ENCODE measurements around the gene ASAP3.
"Not testable (repeated sequence)": the region's sequence is repeated elsewhere in the genome, so short reads cannot be mapped to it uniquely, and the experiment has no call there.

Gene ASAP3

DNA sequence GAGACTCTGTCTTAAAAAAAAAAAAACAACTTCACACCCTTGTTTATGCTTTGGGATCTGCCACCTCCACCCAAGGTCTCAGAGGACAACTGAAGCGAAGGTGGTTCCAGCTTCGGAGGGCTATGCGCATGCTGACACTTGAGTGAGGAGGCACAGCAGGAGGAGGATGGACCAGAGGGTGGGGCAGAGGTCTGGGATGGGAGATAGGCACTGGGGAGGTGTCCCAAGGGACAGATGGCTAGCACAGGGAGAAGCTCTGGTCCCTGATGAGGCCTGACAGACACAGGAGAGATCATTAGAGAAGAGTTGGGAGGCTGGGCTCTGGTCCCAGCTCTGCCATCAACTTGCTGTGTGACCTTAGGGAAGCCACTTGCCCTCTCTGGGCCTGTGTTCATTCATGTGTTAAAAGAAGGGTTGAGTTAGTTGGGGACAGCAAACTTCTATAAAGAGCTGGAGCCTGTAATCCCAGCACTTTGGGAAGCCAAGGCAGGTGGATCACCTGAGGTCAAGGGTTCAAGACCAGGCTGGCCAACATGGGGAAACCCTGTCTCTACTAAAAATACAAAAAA lies 30.2 kb upstream of the ASAP3 start:
- DNase-seq, result no peak

- DNase-seq, result no peak
Observed at GRCh38 chr1:23509896-23510295, 25.9 kb upstream of the ASAP3 start.

GRCh38 chr1:23506376-23507107 lies 22.6 kb upstream of the ASAP3 start:
- no peak for DNase-seq

DNA sequence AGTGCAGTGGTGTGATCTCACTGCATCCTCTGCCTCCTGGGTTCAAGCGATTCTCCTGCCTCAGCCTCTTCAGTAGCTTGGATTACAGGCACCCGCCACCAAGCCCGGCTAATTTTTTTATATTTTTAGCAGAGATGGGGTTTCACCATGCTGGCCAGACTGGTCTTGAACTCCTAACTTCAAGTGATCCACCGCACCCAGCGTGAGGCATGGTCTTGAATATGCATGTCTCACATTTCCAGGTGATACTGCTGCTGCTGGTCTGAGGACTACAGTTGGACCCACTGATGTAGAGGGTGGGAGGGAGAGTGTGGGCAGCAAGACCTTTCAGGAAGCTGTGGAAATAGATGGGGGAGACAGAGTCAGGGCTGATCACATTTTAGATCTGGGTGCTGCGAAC lies 21.9 kb upstream of the ASAP3 start:
- no peak for DNase-seq

- DNase-seq, result not testable (repeated sequence)
Observed at GRCh38 chr1:23504156-23504555, 20.2 kb upstream of the ASAP3 start.

GRCh38 chr1:23502951-23503350 lies 19.0 kb upstream of the ASAP3 start:
- DNase-seq, result no peak

GRCh38 chr1:23500466-23500865 lies 16.5 kb upstream of the ASAP3 start:
- DNase-seq, result no peak

DNA sequence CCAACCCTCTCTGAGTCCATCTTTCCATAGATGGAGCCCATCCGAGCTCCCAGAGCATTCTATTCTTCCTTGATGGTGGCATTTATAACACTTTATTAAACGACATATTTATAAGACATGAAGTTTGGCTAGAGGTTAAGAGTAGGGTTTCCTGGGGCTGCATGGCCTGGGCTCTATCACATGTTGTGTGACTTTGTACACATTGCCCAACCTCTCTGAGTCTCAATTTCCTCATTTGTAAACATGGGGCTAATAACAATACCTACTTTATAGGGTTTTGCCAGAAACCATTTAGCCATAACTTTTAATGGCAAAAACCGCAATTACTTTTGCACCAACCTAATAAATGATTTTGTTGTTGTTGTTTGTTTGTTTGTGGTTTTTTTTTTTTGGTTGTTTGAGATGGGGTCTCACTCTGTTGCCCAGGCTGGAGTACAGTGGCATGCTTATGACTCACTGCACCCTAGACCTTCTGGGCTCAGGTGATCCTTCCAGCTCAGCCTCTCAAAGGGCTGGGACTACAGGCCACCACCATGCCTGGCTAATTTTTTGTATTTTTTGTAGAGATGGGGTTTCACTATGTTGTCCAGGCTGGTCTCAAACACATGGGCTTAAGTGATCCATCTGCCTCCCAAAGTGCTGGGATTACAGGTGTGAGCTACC lies 13.9 kb upstream of the ASAP3 start:
- DNase-seq, result no peak

- no peak for DNase-seq
Observed at GRCh38 chr1:23496490-23497181, 12.7 kb upstream of the ASAP3 start.

- DNase-seq, result not testable (repeated sequence)
Observed at GRCh38 chr1:23494836-23495235, 10.9 kb upstream of the ASAP3 start.

- not testable (repeated sequence) for DNase-seq
Observed at GRCh38 chr1:23492776-23493175, 8.8 kb upstream of the ASAP3 start.

DNA sequence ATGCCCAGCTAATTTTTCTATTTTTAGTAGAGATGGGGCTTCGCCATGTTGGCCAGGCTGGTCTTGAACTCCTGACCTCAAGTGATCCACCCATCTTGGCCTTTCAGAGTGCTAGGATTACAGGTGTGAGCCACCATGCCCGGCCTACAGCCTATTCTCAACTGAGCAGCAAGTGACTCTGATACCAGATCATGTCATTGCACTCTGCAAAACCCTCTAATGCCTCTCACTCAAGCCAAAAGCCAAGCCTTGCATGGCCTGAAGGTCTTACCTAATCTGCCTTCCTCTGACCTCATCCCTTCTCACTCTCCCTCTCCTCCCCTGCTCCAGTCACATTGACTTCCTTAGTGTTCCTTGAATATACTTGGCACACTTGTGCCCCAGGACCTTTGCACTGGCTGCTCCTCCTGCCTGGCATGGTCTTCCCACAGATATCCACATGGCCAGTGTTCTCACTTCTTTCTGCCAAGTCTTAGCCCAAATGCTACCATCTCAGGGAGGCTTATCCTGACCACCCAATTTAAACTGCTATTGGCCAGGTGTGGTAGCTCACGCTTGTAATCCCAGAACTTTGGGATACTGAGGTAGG lies 8.2 kb upstream of the ASAP3 start:
- no peak for DNase-seq

- no peak for DNase-seq
Observed at GRCh38 chr1:23489842-23490241, 5.9 kb upstream of the ASAP3 start.

- DNase-seq, result no peak
Observed at GRCh38 chr1:23485002-23485332, 988 bp upstream of the ASAP3 start.

DNA sequence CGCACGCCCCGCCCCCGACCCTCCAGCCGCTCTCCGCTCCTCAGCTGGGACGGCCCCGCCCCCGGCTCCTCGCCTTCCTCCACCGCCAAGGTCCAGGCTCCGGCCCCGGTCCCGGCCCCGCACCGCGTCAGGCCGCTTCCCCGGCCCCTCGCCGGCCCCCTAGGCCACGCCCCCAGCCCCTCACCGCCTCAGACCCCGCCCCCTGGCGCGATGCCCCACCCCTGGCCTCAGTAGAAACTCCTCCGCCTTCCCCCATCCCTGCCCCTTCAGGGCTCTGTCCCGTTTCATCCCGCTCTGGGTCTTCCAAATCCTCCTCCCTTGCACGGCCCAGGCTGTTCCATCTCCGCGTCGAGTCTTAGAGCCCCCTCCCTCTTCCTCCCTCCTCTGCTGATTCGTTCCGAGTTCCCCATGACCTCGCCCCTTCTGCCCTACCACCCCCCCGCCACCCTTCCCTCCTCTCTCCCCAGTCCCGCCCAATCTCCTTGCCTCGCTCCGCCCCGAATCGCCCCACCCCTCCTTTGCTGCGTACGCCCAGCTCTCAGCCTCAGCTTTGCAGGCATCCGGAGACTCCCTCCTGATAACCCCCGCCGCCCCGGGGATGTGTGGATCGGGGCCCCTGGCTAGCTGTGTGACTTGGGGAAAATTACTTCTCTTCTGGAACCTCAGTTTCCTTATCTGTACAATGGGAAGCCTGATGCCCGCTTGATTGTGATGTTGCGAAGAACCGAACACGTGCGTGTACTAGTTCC lies 448 bp upstream of the ASAP3 start:
- peak; percentile 92 for DNase-seq

DNA sequence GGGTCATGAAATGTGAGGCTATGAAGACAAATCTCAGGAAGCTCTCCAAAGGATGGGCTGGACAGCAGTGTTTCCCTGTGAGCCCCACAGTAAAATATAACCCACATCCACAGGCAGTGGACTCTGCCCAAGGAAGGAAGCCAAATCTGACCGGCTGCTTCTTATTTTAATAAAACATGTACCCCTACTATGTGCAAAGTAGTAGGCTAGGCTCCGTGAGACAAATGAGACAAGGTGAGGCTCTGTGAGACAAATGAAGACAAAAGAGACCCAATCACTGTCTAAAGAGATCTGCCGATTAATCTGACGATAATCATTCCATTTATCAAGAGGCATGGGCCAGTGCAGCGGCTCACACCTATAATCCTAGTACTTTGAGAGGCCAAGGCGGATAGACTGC lies 2.1 kb downstream of the ASAP3 start:
- DNase-seq, result no peak

DNA sequence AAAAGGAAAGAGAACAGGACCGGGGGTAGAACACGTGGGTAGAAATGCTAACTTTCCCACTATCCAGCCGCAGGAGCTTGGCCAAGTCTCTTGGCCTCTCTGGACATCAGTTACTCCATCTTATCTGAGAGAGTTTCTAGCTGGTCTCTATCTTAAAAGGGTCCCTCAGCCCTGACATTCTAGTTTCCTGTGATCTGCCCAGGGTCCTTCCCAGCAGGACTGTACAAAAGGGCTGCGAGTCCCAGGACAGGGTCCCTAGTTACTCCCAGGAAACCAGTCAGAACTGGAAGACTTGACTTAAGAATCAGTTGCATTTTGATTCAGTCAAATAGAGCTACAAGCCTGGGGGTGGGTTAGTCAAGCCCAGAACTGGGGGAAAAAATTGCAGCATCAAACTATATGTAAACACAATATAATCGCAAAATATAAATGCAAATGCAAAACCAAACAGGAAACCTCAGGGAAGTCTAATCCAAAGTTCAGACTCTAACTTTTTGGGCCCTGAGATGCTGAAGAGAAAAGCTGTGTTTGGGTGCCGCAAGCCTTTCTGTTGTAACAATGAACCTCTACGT lies 2.9 kb downstream of the ASAP3 start:
- no peak for DNase-seq

- DNase-seq, result no peak
Observed at GRCh38 chr1:23480187-23481025, 3.6 kb downstream of the ASAP3 start.

DNA sequence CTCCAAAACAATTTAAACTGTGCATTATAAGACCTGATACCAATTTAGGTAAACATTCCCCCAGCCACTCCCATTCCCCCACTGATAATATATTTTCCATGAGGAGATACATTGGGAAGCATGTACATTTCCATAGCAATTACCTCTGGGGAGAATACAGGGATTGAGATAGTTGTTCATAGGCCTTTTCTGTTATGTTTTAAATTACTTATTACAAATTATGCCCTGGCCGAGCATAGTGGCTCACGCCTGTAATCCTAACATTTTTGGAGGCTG lies 4.4 kb downstream of the ASAP3 start:
- DNase-seq, result no peak

GRCh38 chr1:23478896-23479665 lies 4.9 kb downstream of the ASAP3 start:
- no peak for DNase-seq

All from CD4-positive, alpha-beta T cell treated with Interleukin-15 for 1 hour (primary cell).